Pancreas (tissue), 10 donors: ENCODE data around the gene MEGF11. TPM values are rescaled to one million over a fixed set of nuclear protein-coding genes. Genes with fewer than 3 reads are reported as not detected.

Source experiments
- ATAC-seq, 4 donors: fragments of 200-7000 bp; cut with Tn5 transposase; one replicate each; pipeline versions ENCODE4 v1.8.0 to v1.9.1; 2020; ENCODE audit warnings: mild to moderate bottlenecking in 4 of 4, moderate library complexity in 4 of 4
- DNase-seq, 6 donors: peaks; one replicate each; pipeline ENCODE4 v3.0.0-alpha.2; 2020
- FAIRE-seq: peaks from 2 replicates; lab custom pipeline; 2012; peaks lifted over from hg19 to GRCh38; lab: Jason Lieb, UNC
- H3K27ac ChIP-seq, 4 donors: fragments of 200-600 bp; sonication (generic); 1 replicate in 3 of 4; 2 replicates in 1 of 4; pipeline versions ENCODE4 v1.5.0 to v1.8.0; 2020
- H3K27me3 ChIP-seq, 4 donors: fragments of 200-600 bp; one replicate each; pipeline ENCODE4 v1.8.0; 2021
- H3K36me3 ChIP-seq, 3 donors: fragments of 200-600 bp; sonication (generic) in 1 of 3; one replicate each; pipeline versions ENCODE4 v1.5.0 to v1.8.0; 2020 to 2021
- H3K4me1 ChIP-seq, 3 donors: fragments of 200-600 bp; one replicate each; pipeline ENCODE4 v1.8.0; 2021
- H3K4me3 ChIP-seq, 4 donors: fragments of 200-600 bp; sonication (generic) in 2 of 4; one replicate each; pipeline versions ENCODE4 v1.5.0 to v1.8.0; 2020 to 2021
- H3K9me3 ChIP-seq, 4 donors: fragments of 200-600 bp; one replicate each; pipeline ENCODE4 v1.8.0; 2021
- WGBS, 2 donors: extraction: QIAGEN DNeasy Blood & Tissue Kit; methylation state at CpG; one replicate each; pipeline ENCODE4 v1.1.7; 2013; 5-methylcytosine and 5-hydroxymethylcytosine counted together
- intact Hi-C, 3 donors: fragments of 100-400 bp; cut with DNase I; formaldehyde crosslinking; loops; one replicate each; pipeline versions ENCODE4 v1.11.1 to v1.14.2; 2022
- polyA plus RNA-seq, 2 donors: library from polyadenylated mRNA; stranded (reverse); fragments of 200-250 nt; gene quantifications; one replicate each; pipeline ENCODE4 v1.2.3, GENCODE V29; 2013
- total RNA-seq, 6 donors: library from RNA; stranded (reverse); fragmentation: NEBNext Ultra II Directional in 4 of 6; extraction: Animal tissue kit (Norgen Biotek cat#: 25700) in 4 of 6; gene quantifications; one replicate each; pipeline versions ENCODE4 v1.2.1 to v1.2.4, GENCODE V29; 2021 to 2023
- TF ChIP-seq, protein P1 (sequence below), 4 donors: fragments of 200-600 bp; sonication (generic) in 3 of 4; IDR thresholded peaks; one replicate each; pipeline versions ENCODE4 v1.5.0 to v1.8.0; 2021; ENCODE audit warnings: antibody characterized with exemption in 4 of 4
- donor health status: healthy with polysubstance abuse.
- donor health status: DM: no; HTN: no; CAD: no; lungs with moderate emphysema.
- donor health status: DM: no; HTN: no; CAD: no.
- donor health status: control.
- donor health status: control.
- donor health status: Bipolar disorder and iron deficiency.
- donor health status: DM: yes; HTN: yes; CAD: no.
- donor health status: DM: no; HTN: no; CAD: no.
- donor health status: DM: no; HTN: no; CAD: no.
- donor health status: DM: yes; HTN: yes; CAD: no.

Gene MEGF11
- total and polyA plus RNA-seq, 8 donors: 0.19 to 0.87 (median 0.37) TPM

- ATAC-seq: no peak
- Histone ChIP-seq H3K4me1 (no peaks in the 10 kb centered on the region), H3K27me3 (no peaks in the 10 kb centered on the region), H3K9me3 (no peaks in the 10 kb centered on the region), H3K36me3 (no peaks in the 10 kb centered on the region), H3K4me3 (no peak overlapping the region), H3K27ac (no peak overlapping the region)
- FAIRE-seq: no peak
- TF ChIP-seq, protein P1, sequence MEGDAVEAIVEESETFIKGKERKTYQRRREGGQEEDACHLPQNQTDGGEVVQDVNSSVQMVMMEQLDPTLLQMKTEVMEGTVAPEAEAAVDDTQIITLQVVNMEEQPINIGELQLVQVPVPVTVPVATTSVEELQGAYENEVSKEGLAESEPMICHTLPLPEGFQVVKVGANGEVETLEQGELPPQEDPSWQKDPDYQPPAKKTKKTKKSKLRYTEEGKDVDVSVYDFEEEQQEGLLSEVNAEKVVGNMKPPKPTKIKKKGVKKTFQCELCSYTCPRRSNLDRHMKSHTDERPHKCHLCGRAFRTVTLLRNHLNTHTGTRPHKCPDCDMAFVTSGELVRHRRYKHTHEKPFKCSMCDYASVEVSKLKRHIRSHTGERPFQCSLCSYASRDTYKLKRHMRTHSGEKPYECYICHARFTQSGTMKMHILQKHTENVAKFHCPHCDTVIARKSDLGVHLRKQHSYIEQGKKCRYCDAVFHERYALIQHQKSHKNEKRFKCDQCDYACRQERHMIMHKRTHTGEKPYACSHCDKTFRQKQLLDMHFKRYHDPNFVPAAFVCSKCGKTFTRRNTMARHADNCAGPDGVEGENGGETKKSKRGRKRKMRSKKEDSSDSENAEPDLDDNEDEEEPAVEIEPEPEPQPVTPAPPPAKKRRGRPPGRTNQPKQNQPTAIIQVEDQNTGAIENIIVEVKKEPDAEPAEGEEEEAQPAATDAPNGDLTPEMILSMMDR (IDR thresholded peaks at IDR 0.05): no peak
- DNase-seq: no peak
- intact Hi-C loops: no loop called here
- WGBS, 2 donors: 74 to 82% methylated on average over 5 of the region's 5 CpGs
Observed at GRCh38 chr15:65996901-65997300, 256.6 kb downstream of the MEGF11 start.

GRCh38 chr15:65994832-65995231, 258.7 kb downstream of the MEGF11 start:
- Histone ChIP-seq H3K27ac (no peak overlapping the region), H3K27me3 (no peaks in the 10 kb centered on the region), H3K4me3 (no peak overlapping the region), H3K9me3 (no peaks in the 10 kb centered on the region), H3K4me1 (no peaks in the 10 kb centered on the region), H3K36me3 (no peaks in the 10 kb centered on the region)
- WGBS, 2 donors: 69 to 72% methylated on average over 4 of the region's 4 CpGs
- ATAC-seq: no peak
- FAIRE-seq: no peak
- DNase-seq: no peak
- intact Hi-C loops: no loop called here
- TF ChIP-seq, protein P1 (IDR thresholded peaks at IDR 0.05): no peak

DNA sequence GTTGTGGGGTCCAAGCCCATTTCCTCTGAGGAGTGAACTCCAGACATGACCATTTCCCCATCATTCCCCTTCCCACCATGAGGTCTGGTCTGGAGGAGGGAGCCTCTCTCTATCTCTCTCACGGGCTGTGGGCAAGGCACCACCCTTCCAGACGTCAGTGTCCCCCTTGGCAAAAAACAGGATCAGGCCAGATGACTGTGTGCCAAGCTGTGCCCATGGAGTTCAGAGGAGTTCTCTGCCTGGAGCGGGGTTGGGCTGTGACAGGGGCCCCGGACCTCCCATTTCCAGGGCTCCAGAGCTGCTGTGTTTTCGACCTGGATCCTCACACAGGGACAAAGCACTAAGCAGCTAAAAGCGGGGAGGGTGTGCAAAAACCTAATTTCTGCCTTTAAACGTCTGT, 259.8 kb downstream of the MEGF11 start:
- DNase-seq: no peak
- Histone ChIP-seq H3K27ac (no peak overlapping the region), H3K4me1 (no peaks in the 10 kb centered on the region), H3K4me3 (no peak overlapping the region), H3K27me3 (no peaks in the 10 kb centered on the region), H3K9me3 (no peaks in the 10 kb centered on the region), H3K36me3 (no peaks in the 10 kb centered on the region)
- 63 to 77% methylated on average over 7 of the region's 7 CpGs for WGBS, 2 donors
- intact Hi-C loops: no loop called here
- ATAC-seq: no peak
- TF ChIP-seq, protein P1 (IDR thresholded peaks at IDR 0.05): no peak
- FAIRE-seq: no peak

DNA sequence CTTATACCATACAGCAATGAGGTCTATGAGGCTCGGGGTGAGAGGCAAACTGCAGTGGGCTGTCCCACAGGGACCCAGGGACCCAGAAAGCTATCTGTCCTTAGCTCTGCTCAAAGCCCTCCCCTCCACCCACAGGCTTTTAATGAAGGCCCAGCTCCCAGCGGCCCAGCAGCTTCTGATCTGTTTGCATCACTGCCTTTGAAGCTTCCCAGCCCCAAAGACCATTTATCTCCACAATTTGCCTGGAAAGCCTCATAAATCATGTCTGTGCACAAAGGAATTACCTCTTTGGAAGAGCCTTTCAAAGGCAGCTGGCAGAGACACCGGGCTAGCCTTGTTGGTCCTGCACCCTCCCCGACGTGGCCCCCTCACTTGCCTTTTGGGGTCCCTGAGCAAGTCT, 260.3 kb downstream of the MEGF11 start:
- DNase-seq: no peak
- intact Hi-C loops: no loop called here
- 47 to 51% methylated on average over 5 of the region's 5 CpGs for WGBS, 2 donors
- Histone ChIP-seq H3K9me3 (no peaks in the 10 kb centered on the region), H3K27ac (no peak overlapping the region), H3K4me3 (no peak overlapping the region), H3K27me3 (no peaks in the 10 kb centered on the region), H3K4me1 (no peaks in the 10 kb centered on the region), H3K36me3 (no peaks in the 10 kb centered on the region)
- no peak for ATAC-seq
- no peak for FAIRE-seq
- TF ChIP-seq, protein P1 (IDR thresholded peaks at IDR 0.05): no peak

- TF ChIP-seq, protein P1 (IDR thresholded peaks at IDR 0.05): no peak
- Histone ChIP-seq H3K27ac (no peak overlapping the region), H3K4me1 (no peaks in the 10 kb centered on the region), H3K4me3 (no peak overlapping the region), H3K9me3 (no peaks in the 10 kb centered on the region), H3K36me3 (no peaks in the 10 kb centered on the region), H3K27me3 (no peaks in the 10 kb centered on the region)
- WGBS, 2 donors: 74 to 79% methylated on average over 10 of the region's 10 CpGs
- FAIRE-seq (no peak), DNase-seq (no peak), ATAC-seq (no peak)
- intact Hi-C loops: no loop called here
Observed at GRCh38 chr15:65991721-65992483, 261.6 kb downstream of the MEGF11 start.
